PC-9 (cell line): ENCODE results near the gene DNAAF5. TPM values are rescaled to one million over a fixed set of nuclear protein-coding genes. Genes with fewer than 3 reads are reported as not detected.

Experiments used
- BruUV-seq: library from RNA; stranded (reverse); fragments of 400-500 nt; replicated peaks from 2 replicates; lab custom pipeline; 2021; lab: Mats Ljungman, UMichigan
- CTCF ChIA-PET: fragments of 300-600 bp; sonication (Branson Sonifier 250); formaldehyde crosslinking; loops from one replicate; lab custom pipeline; 2022; ENCODE audit warnings: antibody characterized with exemption; lab: Charles Lee
- POLR2A ChIA-PET: fragments of 300-600 bp; sonication (Branson Sonifier 250); formaldehyde crosslinking; loops from one replicate; lab custom pipeline; 2022; ENCODE audit warnings: antibody characterized with exemption; ENCODE audit not compliant: unreplicated experiment; lab: Charles Lee
- DNase-seq, 2 experiments: peaks; one replicate each; pipeline versions ENCODE4 v3.0.0 to v3.0.0-alpha.2; 2015 to 2022; ENCODE audit warnings: mixed read lengths in 1 of 2
- H2AFZ ChIP-seq: fragments of 200-600 bp; sonication (generic); 2 replicates; pipeline ENCODE4 v1.8.1; 2017; ENCODE audit warnings: antibody characterized with exemption
- H3F3A ChIP-seq: fragments of 200-600 bp; sonication (generic); 2 replicates; pipeline ENCODE4 v1.8.1; 2017; ENCODE audit warnings: antibody characterized with exemption, mild to moderate bottlenecking, low read depth; ENCODE audit not compliant: insufficient read depth
- H3K27ac ChIP-seq: fragments of 200-600 bp; sonication (generic); 2 replicates; pipeline ENCODE4 v1.6.1; 2016; ENCODE audit warnings: mixed run types
- H3K27me3 ChIP-seq: fragments of 200-600 bp; sonication (generic); 2 replicates; pipeline ENCODE4 v1.6.1; 2016; ENCODE audit warnings: low read depth, mixed run types; ENCODE audit not compliant: insufficient read depth
- H3K36me3 ChIP-seq: fragments of 200-600 bp; sonication (generic); 2 replicates; pipeline ENCODE4 v1.6.1; 2016; ENCODE audit warnings: low read depth, mixed run types
- H3K4me1 ChIP-seq: fragments of 200-600 bp; sonication (generic); replicated peaks from 2 replicates; pipeline ENCODE4 v1.6.1; 2016; ENCODE audit warnings: mixed run types; ENCODE audit not compliant: insufficient read depth
- H3K4me2 ChIP-seq: fragments of 200-600 bp; sonication (generic); 2 replicates; pipeline ENCODE4 v1.6.1; 2017; ENCODE audit warnings: mixed run types
- H3K4me3 ChIP-seq: fragments of 200-600 bp; sonication (generic); 2 replicates; pipeline ENCODE4 v1.6.1; 2016; ENCODE audit warnings: mixed run types
- H3K79me2 ChIP-seq: fragments of 200-600 bp; sonication (generic); 2 replicates; pipeline ENCODE4 v1.6.1; 2017; ENCODE audit warnings: low read depth, mixed run types
- H3K9me2 ChIP-seq: fragments of 200-600 bp; sonication (generic); 2 replicates; pipeline ENCODE4 v1.8.1; 2017; ENCODE audit warnings: mild to moderate bottlenecking; ENCODE audit not compliant: insufficient read depth
- H3K9me3 ChIP-seq: fragments of 200-600 bp; sonication (generic); 2 replicates; pipeline ENCODE4 v1.8.1; 2016; ENCODE audit warnings: low read depth; ENCODE audit not compliant: insufficient read depth
- H4K20me1 ChIP-seq: fragments of 200-600 bp; sonication (generic); 2 replicates; pipeline ENCODE4 v1.8.1; 2017; ENCODE audit not compliant: insufficient read depth
- EZH2 ChIP-seq: fragments of 200-600 bp; sonication (generic); IDR thresholded peaks from 2 replicates; pipeline ENCODE4 v1.8.0; 2017; ENCODE audit warnings: antibody characterized with exemption, low read depth
- intact Hi-C: fragments of 100-400 bp; cut with micrococcal nuclease; formaldehyde crosslinking; loops from one replicate; pipeline ENCODE4 v1.10.0; 2022; ENCODE audit not compliant: unreplicated experiment
- total RNA-seq: library from RNA; stranded (reverse); gene quantifications from 2 replicates; pipeline ENCODE4 v1.2.3, GENCODE V29; 2021
- TF ChIP-seq, protein P1 (sequence below): fragments of 200-600 bp; sonication (generic); conservative IDR thresholded peaks from 2 replicates; pipeline ENCODE4 v1.6.1; 2017; ENCODE audit warnings: mixed run types, antibody characterized with exemption, mild to moderate bottlenecking, moderate library complexity

DNAAF5 gene
- total RNA-seq, 1 experiment from 2014 or later, result 63.2 TPM

DNA sequence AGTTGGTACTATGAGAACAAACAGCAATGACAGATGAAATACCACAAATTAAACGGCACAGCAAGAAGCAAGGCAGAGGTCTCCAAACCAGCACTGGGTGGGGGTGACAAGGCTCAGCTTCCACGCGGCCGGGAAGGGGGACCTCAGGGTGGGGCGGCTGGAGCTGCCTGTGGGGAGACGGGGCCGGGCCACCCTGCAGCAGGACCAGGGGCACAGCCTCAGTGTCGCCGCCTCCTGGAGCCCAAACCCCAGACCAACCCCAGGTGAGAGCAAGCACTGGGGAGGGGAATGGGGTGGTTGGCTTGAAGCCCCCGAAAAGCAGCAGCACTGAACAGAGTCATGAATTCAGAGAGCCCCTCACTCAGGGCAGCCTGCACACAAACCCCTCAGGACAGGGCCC is 49.9 kb downstream of the DNAAF5 start:
- POLR2A ChIA-PET, result no interaction called here
- H3K36me3 ChIP-seq, result peaks cover 40% of the 10 kb centered on the region

DNA sequence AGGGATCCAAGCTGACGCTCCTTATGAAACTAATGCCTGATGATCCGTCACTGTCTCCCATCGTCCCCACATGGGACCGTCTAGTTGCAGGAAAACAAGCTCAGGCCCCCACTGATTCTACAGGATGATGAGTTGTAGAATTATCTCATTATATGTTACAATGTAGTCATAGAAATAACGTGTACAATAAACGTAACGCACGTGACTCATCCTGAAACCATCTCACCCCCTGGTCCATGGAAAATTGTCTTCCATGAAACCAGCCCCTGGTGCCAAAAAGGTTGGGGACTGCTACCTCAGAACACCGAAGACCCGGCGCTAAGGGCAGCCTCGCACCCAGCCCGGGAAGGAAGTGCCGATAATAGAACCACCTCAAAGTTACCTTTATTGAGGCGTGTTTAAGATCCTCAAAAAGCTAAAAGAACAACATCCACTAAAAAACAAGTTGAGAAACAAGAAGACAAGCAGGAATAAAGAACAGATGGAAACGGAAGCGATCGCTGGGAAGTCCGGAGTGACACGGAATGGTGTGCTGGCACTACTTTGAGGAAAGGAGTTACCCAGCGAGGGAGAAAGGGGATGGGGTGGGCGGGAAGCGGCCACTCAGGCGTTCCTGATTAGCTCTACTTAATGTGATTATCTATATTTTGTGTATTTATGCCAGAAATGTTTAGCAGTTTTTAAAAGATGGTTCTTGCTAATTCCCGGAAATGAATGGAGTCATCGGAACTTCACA is 50.7 kb downstream of the DNAAF5 start:
- no peak overlapping the region for H3K4me2 ChIP-seq
- no peak for TF ChIP-seq EZH2
- TF ChIP-seq, protein P1, sequence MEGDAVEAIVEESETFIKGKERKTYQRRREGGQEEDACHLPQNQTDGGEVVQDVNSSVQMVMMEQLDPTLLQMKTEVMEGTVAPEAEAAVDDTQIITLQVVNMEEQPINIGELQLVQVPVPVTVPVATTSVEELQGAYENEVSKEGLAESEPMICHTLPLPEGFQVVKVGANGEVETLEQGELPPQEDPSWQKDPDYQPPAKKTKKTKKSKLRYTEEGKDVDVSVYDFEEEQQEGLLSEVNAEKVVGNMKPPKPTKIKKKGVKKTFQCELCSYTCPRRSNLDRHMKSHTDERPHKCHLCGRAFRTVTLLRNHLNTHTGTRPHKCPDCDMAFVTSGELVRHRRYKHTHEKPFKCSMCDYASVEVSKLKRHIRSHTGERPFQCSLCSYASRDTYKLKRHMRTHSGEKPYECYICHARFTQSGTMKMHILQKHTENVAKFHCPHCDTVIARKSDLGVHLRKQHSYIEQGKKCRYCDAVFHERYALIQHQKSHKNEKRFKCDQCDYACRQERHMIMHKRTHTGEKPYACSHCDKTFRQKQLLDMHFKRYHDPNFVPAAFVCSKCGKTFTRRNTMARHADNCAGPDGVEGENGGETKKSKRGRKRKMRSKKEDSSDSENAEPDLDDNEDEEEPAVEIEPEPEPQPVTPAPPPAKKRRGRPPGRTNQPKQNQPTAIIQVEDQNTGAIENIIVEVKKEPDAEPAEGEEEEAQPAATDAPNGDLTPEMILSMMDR, result no peak
- intact Hi-C loops, result no loop called here

More for the DNA sequence above, 49.9 kb downstream of the DNAAF5 start:
- no peak for DNase-seq
- H3K9me2 ChIP-seq, result no peaks in the 10 kb centered on the region
- no peaks in the 10 kb centered on the region for H3K79me2 ChIP-seq
- H3K27me3 ChIP-seq, result no peaks in the 10 kb centered on the region
- no peak overlapping the region for H3K4me3 ChIP-seq
- H3K9me3 ChIP-seq, result no peaks in the 10 kb centered on the region
- peaks cover 9% of the 10 kb centered on the region; the same call in 1 of the 2 replicates for H4K20me1 ChIP-seq
- no TSS peak for BruUV-seq
- no peak overlapping the region for H2AFZ ChIP-seq
- H3K27ac ChIP-seq, result no peak overlapping the region
- CTCF ChIA-PET, result no interaction called here
- no peak overlapping the region for H3K4me2 ChIP-seq
- H3K4me1 ChIP-seq, result no peaks in the 10 kb centered on the region
- peaks cover 5% of the 10 kb centered on the region; the same call in 1 of the 2 replicates for H3F3A ChIP-seq
- TF ChIP-seq, protein P1, result no peak
- TF ChIP-seq EZH2, result no peak
- intact Hi-C loops, result no loop called here

DNA sequence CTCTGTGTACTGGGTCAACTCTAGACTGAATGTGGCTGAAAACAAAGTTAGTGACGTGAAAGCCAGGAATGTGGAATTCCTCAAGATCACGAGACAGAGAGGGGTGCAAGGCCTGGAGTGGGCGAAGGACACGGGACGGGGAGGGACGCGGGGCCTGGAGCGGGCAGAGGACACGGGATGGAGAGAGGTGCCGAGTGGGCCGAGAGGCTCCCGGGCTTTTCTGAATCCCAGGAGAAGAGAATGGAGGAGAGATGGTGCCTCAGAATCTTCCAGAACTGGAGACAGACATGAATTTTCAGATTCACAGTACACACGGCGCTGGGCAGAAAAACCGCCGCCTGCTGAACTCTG is 51.2 kb downstream of the DNAAF5 start:
- Histone ChIP-seq H3K36me3 (peaks cover 32% of the 10 kb centered on the region), H2AFZ (no peak overlapping the region), H3K27me3 (no peaks in the 10 kb centered on the region), H3K4me1 (no peaks in the 10 kb centered on the region), H3K79me2 (no peaks in the 10 kb centered on the region), H4K20me1 (peaks cover 3% of the 10 kb centered on the region; the same call in 1 of the 2 replicates), H3F3A (peaks cover 5% of the 10 kb centered on the region; the same call in 1 of the 2 replicates), H3K9me3 (no peaks in the 10 kb centered on the region), H3K4me3 (no peak overlapping the region), H3K9me2 (no peaks in the 10 kb centered on the region), H3K4me2 (no peak overlapping the region), H3K27ac (no peak overlapping the region)
- ChIA-PET POLR2A (no interaction called here), CTCF (no interaction called here)
- DNase-seq, result no peak
- BruUV-seq, result no TSS peak
- intact Hi-C loops, result no loop called here
- TF ChIP-seq, protein P1, result no peak
- TF ChIP-seq EZH2, result no peak

More for the DNA sequence above, 50.7 kb downstream of the DNAAF5 start:
- H2AFZ ChIP-seq, result no peak overlapping the region
- ChIA-PET CTCF (no interaction called here), POLR2A (no interaction called here)
- H3K9me2 ChIP-seq, result no peaks in the 10 kb centered on the region
- H3K27me3 ChIP-seq, result no peaks in the 10 kb centered on the region
- no peaks in the 10 kb centered on the region for H3K79me2 ChIP-seq
- peaks cover 3% of the 10 kb centered on the region; the same call in 1 of the 2 replicates for H4K20me1 ChIP-seq
- DNase-seq, result no peak
- no peaks in the 10 kb centered on the region for H3K9me3 ChIP-seq
- no peaks in the 10 kb centered on the region for H3K4me1 ChIP-seq
- H3F3A ChIP-seq, result peaks cover 5% of the 10 kb centered on the region; the same call in 1 of the 2 replicates
- peaks cover 33% of the 10 kb centered on the region for H3K36me3 ChIP-seq
- BruUV-seq, result no TSS peak
- H3K4me3 ChIP-seq, result no peak overlapping the region
- H3K27ac ChIP-seq, result no peak overlapping the region
